Measurements from ENCODE around the gene DLGAP1. TPM values are rescaled to one million over a fixed set of nuclear protein-coding genes. Genes with fewer than 3 reads are reported as not detected.

Gene DLGAP1
- total and polyA plus RNA-seq, 2 of the 8 experiments (the other 6 are each of a cell fraction or from before 2014, with no cell fraction given), result 11.8 to 16.9 TPM

DNA sequence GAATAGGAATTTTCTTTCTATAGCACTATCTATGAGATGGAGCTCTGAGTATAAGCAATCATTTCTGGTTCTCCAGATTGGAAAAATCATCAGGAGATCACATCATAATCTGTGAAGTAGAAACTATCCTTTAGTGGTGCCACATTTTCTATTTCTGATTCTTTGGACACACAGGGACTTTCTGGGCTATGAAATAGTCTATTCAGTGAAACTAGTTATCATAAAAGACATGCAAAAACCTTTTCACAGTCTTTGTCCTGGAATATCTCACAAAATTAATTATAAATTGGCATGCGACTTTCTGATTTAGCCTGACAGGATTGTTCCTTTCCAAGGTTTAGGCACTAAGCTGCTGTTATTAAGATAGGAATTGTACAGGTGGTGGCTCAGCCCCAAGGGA lies 428.6 kb downstream of the DLGAP1 start:
- Histone ChIP-seq H3K27ac (ENCODE audit: low read depth, low read length) (no peak overlapping the region), H4K20me1 (replicated peaks in 1 of 2; ENCODE audit: control insufficient read depth in 1 of 2, insufficient read depth in 2 of 2, low read length in 2 of 2) (no peaks in the 10 kb centered on the region), H2AK5ac (ENCODE audit: low read depth, low read length) (no peak overlapping the region), H2AFZ (ENCODE audit: low read length) (no peak overlapping the region), H3K4me3 (ENCODE audit: extremely low read depth in 1 of 4, insufficient read depth in 2 of 4, low read depth in 3 of 4, low read length in 4 of 4) (no peak overlapping the region), H3K27me3 (replicated peaks in 1 of 4; ENCODE audit: control insufficient read depth in 3 of 4, extremely low read depth in 1 of 4, insufficient read depth in 3 of 4, low read length in 3 of 4) (no peaks in the 10 kb centered on the region), H2BK15ac (ENCODE audit: low read length) (no peak overlapping the region), H2BK5ac (ENCODE audit: low read depth, low read length) (no peak overlapping the region), H3K36me3 (ENCODE audit: control insufficient read depth in 2 of 4, insufficient read depth in 4 of 4, low read length in 3 of 4) (peaks cover 0 to 3% (median 1%) of the 10 kb centered on the region in 4 experiments; a peak in 1 of 8 replicates), H3K79me1 (ENCODE audit: low read depth, low read length) (no peaks in the 10 kb centered on the region), H3K23ac (ENCODE audit: insufficient read length) (no peak overlapping the region), H2BK12ac (ENCODE audit: low read depth, low read length) (no peak overlapping the region), H2BK20ac (ENCODE audit: low read length) (no peak overlapping the region), H4K8ac (ENCODE audit: extremely low read depth, insufficient read depth, low read length) (no peak overlapping the region), H2BK120ac (replicated peaks; ENCODE audit: low read depth, low read length) (no peak overlapping the region), H3K9me3 (ENCODE audit: insufficient read depth in 2 of 2, low read depth in 1 of 2, low read length in 1 of 2) (no peaks in the 10 kb centered on the region), H4K5ac (ENCODE audit: insufficient read length, low read depth, low read length) (no peak overlapping the region), H3K56ac (replicated peaks; ENCODE audit: insufficient read length, low read depth, low read length) (no peak overlapping the region), H4K91ac (replicated peaks; ENCODE audit: insufficient read length, low read length) (no peak overlapping the region), H3K14ac (ENCODE audit: insufficient read length) (no peak overlapping the region), H3K4me1 (replicated peaks in 1 of 4; ENCODE audit: control insufficient read depth in 3 of 4, insufficient read depth in 4 of 4, low read length in 3 of 4) (no peaks in the 10 kb centered on the region), H3K4ac (replicated peaks; ENCODE audit: insufficient read length, low read depth, low read length) (no peak overlapping the region), H3K9ac (replicated peaks in 1 of 4; ENCODE audit: extremely low read depth in 1 of 4, low read depth in 3 of 4, low read length in 3 of 4) (no peak overlapping the region), H3K18ac (ENCODE audit: extremely low read depth, low read length) (no peak overlapping the region), H3K79me2 (ENCODE audit: control insufficient read depth in 1 of 2, insufficient read depth in 2 of 2, low read length in 2 of 2) (no peaks in the 10 kb centered on the region), H3K23me2 (ENCODE audit: low read depth, low read length) (no peaks in the 10 kb centered on the region), H3K4me2 (ENCODE audit: insufficient read depth in 1 of 2, low read depth in 2 of 2, low read length in 2 of 2) (no peak overlapping the region)
- DNase-seq (ENCODE audit: low read depth in 1 of 2, low spot score in 2 of 2), result no peak
- ChIA-PET CTCF (ENCODE audit: partially characterized antibody) (no interaction called here), POLR2A (ENCODE audit: partially characterized antibody) (interaction anchor here (2.0 kb wide), 1 partner anchor 14 kb away, joined by 4 read pairs; no protein-coding TSS in a partner anchor)
- FAIRE-seq, result no peak
- no peak for TF ChIP-seq RFX5 (IDR thresholded peaks at IDR 0.05; ENCODE audit: borderline replicate concordance, low read depth, low read length)
- TF ChIP-seq, protein P1, sequence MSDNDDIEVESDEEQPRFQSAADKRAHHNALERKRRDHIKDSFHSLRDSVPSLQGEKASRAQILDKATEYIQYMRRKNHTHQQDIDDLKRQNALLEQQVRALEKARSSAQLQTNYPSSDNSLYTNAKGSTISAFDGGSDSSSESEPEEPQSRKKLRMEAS (IDR thresholded peaks at IDR 0.05), result no peak
- TF ChIP-seq BCL11A (IDR thresholded peaks at IDR 0.05; ENCODE audit: low read depth in 2 of 2, low read length in 2 of 2), result no peak
- TF ChIP-seq TEAD4 (IDR thresholded peaks at IDR 0.05; ENCODE audit: low read depth, low read length), result no peak
- TF ChIP-seq RAD21 (IDR thresholded peaks at IDR 0.05 in 1 of 2, conservative IDR thresholded peaks at IDR 0.05 in 1 of 2; ENCODE audit: low read depth in 2 of 2, low read length in 2 of 2), result no peak
- TF ChIP-seq POU5F1 (IDR thresholded peaks at IDR 0.05; ENCODE audit: low read depth, low read length), result no peak
- no peak for TF ChIP-seq POLR2AphosphoS5 (IDR thresholded peaks at IDR 0.05; ENCODE audit: low read depth, low read length)
- WGBS, 2 experiments (ENCODE audit: extremely low coverage in 1 of 2, insufficient coverage in 1 of 2, insufficient read length in 1 of 2, insufficient replicate concordance in 2 of 2, low coverage in 1 of 2, low lambda C conversion rate in 2 of 2, missing lambda C conversion rate in 1 of 2), result 74% methylated on average over 1 of the region's 1 CpG; no CpG with 5 or more reads in 1 of the 2 experiments
